Memory B cell (primary cell): ENCODE measurements around the gene CFAP300.

Experiments
- ATAC-seq: fragments of 150-1000 bp; cut with Tn5 transposase; 2 replicates; pipeline ENCODE4 v1.10.0; 2021; ENCODE audit warnings: low read depth, mild to moderate bottlenecking, moderate library complexity
- DNase-seq, 2 donors: peaks; one replicate each; pipeline ENCODE4 v3.0.0; 2022; ENCODE audit warnings: low spot score in 2 of 2
- H3K27ac Mint-ChIP-seq: one replicate; pipeline ENCODE4 v1.8.0; 2022; ENCODE audit warnings: mild to moderate bottlenecking, moderate library complexity, mixed read lengths
- H3K27me3 Mint-ChIP-seq: one replicate; pipeline ENCODE4 v1.8.0; 2022; ENCODE audit warnings: mixed read lengths
- H3K36me3 Mint-ChIP-seq: one replicate; pipeline ENCODE4 v1.8.0; 2022; ENCODE audit warnings: mild to moderate bottlenecking, mixed read lengths
- H3K4me1 Mint-ChIP-seq: one replicate; pipeline ENCODE4 v1.8.0; 2022; ENCODE audit warnings: mixed read lengths
- H3K4me3 Mint-ChIP-seq: one replicate; pipeline ENCODE4 v1.8.0; 2022; ENCODE audit warnings: mild to moderate bottlenecking, moderate library complexity, mixed read lengths
- H3K9me3 Mint-ChIP-seq: one replicate; pipeline ENCODE4 v1.8.0; 2022; ENCODE audit warnings: mixed read lengths

The CFAP300 gene

DNA sequence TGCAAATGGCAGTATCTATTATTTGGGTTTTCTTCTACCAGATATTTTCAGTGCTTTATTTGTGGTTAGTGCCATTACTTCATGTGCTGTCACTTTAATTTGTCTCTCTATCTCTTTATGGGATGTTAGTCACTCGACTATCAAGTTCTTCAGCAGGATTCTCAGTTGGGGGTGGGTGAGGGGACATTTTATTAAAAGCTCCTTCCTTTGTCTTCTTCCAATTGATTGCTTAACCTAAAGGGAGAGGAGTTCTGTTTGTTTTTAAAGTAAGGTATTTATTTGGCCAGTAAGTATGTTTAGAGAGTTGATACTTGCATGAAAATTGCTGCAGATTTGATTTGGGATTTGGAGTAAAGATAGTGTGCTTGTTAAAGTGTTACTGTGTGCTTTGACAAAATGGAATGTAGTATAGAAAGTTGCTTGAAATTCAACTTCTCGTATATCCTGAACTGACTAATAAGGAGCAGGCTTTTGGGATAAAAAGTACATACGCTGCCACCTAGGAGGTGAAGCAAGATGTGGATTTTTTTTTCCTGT, 73.3 kb downstream of the CFAP300 start:
- H3K4me1 Mint-ChIP-seq: no peaks in the 10 kb centered on the region
- H3K4me3 Mint-ChIP-seq: no peak overlapping the region
- no peak for ATAC-seq
- peaks cover 3% of the 10 kb centered on the region for H3K27me3 Mint-ChIP-seq
- no peaks in the 10 kb centered on the region for H3K36me3 Mint-ChIP-seq
- H3K27ac Mint-ChIP-seq: no peak overlapping the region
- DNase-seq: no peak
- H3K9me3 Mint-ChIP-seq: peaks cover 2% of the 10 kb centered on the region

DNA sequence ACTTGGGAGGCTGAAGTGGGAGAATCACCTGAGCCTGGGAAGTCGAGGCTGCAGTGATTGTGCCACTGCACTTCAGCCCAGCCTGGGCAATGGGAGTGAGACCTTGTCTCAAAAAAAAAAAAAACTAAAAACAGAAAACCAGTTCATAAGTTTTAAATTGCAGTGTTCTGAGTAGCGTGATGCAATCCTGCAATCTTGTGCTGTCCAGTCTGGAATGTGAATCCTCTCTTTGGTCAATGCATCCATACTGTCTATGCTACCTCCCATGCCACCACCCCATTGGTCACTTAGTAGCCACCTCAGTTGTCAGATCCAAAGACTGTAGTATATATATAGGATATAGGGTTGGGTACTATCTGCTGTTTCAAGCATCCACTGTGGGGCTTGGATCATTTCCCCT, 74.1 kb downstream of the CFAP300 start:
- Mint-ChIP-seq H3K4me1 (no peaks in the 10 kb centered on the region), H3K4me3 (no peak overlapping the region), H3K27me3 (peaks cover 3% of the 10 kb centered on the region), H3K9me3 (peaks cover 2% of the 10 kb centered on the region), H3K36me3 (no peaks in the 10 kb centered on the region), H3K27ac (no peak overlapping the region)
- no peak for ATAC-seq
- no peak for DNase-seq
